ENCODE data around the gene MAP3K9.

Gene MAP3K9

DNA sequence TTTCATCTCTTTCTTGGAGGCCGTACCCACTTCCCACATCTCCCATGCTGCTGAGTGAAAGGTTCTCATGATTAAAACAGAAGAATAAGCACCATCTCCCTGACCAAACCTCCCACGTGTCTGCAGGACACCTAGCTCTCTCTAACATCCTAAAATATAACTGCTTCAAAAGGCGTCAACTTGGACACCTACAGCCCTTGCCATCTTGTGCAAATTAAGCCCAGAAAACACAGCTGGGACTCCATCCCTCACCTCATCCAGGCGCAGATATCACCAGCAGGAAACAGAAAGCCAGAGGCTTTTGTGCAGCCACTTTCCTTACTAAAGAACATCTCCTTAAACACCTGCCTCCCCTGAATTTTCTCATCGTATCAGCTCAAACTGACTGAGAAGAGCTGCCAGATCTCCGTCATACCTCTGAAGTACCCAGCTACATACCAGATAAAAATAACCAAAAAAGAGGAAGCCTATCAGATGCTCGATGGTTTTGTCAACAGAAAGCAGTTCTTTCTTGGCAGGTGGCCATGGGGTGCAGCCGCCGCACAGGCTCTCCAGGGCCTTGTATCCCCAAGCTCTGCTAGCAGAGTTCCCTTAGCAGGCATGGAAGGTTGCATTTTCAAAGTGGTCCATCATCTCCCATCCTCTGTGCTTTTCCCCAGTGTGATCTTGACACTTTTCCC, 28.8 kb downstream of the MAP3K9 start:
- peak; percentile 33 for DNase-seq

DNA sequence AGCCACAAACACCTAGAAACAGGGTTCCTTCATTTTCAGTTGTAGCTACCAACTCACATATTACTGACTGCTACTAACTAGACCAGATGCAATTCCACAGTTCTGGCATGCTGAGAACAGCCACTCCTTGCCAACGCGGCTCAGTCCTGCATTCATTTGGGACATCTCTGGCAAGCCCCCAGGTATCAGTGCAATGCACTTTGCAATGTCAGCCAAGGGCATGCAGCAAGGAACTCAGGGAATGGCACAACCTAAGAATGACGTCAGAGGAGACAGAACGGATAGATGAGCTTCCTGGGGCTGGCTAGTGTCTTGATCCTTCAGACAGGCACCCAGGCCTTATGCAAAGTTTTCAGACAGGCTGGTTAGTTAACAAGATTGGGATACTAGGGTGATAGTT, 29.6 kb downstream of the MAP3K9 start:
- DNase-seq = no peak

DNA sequence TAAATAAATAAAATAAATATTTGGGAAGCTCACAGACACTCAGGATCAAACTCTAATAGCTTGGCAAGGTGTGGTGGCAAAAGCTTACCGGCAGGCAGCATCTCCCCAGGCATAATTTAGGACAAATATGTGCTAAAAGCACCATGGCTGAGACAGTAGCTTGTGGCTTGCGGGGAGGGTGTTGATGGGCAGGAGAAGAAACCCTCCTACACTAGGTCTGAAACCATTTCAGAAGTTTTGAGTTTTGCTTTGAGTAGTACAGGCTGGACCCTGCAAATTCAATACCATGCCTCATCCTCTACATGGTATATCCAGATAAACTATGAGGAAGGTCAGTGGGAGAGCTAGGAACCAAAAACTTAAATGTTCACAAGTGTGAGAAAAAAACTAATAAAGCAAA, 33.1 kb downstream of the MAP3K9 start:
- DNase-seq = no peak

DNA sequence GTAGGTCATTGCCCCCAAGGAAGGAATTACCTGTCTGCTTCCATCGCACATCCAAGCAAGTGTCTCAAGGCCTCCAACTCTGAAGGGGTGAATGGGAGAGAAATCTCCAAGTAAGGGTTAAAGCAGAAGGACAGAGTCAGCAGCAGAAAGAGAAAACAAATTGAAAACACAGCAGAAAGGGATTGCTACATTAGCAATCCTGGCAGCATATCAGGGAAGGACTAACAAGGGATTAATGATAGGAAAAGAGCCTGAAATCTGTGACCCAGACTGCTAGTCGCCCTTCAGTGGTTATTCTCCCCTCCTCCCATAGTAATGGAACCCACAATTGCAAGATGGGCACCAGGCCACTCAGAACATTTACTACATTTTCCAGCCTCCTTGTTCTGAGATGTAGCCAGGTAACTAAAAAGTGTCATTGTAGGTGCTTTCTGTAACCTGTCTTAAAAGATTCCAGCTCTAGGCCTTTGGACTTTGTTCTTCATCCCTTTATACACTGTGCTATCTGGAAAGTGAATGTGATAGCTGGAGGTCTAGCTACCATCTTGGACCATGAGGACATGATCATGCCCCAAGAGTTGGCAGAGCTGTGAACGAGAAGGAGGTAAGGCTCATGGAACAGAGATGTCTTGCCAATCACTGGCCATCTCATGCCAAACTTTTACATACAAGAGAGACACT, 36.0 kb downstream of the MAP3K9 start:
- DNase-seq = no peak

DNA sequence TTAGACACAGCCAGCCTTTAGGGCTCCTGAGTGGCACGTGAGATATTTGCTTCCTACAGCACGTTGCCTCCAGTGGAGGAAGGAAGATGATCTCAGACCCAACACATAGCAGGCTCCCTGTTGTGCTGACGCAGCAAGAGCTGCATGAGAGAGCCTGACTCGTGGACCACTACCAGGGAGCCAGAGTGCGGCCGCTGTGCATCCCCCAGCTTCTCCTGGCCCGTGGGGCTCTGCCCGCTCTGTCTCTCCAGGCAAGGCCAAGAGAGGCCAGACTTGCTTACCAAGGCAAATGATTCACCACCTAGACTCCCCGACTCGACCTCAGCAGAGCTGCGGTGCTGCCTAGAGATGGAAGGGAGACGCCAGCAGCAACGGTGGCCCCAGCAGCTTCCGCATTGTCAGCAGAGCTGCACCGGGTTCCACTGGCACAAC, 37.5 kb downstream of the MAP3K9 start:
- DNase-seq = no peak

DNA sequence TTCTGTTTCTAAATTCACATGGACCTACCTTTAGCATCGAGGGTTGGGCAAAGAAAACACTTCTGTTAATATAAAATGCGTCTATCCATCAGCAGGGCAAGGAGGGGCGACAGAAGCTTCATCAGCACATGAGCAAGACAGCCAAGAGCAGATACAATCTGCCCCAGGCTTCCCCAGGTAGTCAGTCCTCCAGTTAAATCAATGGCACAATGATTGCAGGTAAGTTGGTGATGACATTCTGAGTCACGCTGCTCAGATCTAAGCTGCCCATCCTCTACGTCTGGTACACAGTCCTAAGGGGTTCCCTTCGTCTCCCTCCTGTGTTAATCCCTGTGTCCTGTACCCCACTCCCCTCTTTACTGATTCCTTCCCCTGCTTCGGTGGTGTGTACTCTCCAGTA, 38.8 kb downstream of the MAP3K9 start:
- no peak for DNase-seq

DNA sequence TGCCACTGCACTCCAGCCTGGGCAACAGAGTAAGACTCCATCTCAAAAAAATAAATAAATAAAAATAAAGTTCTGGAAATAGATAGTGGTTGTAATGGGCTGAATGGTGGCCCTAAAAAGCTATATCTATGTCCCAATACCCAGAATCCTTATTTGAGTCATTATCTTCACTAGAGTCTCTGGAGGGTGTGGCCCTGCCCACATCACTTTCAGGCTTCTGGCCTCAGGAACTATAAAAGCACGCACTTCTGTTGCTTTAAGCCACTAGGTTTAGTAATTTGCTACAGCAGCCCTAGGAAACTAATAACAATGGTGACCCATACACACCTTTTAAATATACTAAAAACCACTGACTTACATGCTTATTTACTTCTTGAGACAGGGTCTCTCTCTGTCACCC, 49.9 kb downstream of the MAP3K9 start:
- DNase-seq = no peak

DNA sequence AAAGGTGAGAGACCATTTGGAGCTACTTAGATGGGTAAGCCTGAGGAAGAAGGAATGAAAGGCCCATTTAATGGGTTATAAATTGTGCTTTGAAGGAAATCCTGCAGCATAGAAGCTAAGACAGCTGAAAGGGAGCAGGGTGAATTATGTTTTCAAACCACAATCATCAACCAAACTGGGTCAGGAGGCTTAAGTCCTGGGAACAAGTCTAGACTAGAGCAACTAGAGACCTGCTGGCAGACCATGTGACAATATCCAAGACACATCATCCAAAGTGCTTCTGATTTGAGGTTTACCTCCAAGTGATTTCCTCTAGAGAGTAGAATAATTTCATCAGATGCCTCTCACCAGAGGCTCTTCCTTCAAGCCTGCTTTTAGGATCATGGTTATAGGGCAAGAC, 53.7 kb downstream of the MAP3K9 start:
- no peak for DNase-seq

DNA sequence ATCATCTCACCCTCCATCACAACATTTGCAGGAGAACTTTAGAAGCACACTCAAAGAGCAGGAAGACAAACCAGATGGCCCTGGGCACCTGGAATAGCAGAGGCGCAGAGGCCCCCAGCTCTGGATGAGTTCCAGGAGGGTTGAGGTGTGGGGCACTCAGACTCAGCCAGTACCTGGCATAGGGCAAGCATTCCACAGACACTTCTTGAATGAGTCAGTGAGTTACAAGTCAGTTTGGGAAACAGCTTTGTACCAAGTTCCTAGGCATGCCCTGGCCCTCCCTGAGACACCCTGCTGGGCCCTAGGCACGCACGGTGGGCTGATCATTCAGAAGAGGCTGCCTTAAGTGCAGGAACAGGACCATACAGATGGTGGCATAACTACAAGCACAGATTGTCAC, 54.3 kb downstream of the MAP3K9 start:
- DNase-seq = no peak

DNA sequence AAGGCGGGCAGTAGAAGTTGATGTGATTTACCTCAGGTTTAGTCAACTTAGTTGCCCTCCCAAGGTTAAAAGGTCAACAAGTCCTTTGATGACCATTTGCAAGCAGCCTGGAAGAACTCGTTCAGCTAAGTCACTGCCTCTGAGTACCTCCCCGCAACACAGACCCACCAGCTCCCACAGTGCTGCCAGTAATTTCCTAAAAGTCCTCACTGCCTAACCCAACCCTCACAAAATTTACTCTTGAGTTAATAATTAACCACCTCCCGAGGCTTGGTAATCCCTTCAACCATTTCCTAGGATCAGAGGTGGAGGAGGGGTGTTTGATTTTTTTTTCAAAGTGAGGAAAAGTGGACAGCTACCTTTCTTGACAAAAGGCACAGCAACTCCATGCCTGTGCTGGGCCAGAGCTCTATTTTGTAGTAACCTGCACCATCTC, 55.8 kb downstream of the MAP3K9 start:
- no peak for DNase-seq

DNA sequence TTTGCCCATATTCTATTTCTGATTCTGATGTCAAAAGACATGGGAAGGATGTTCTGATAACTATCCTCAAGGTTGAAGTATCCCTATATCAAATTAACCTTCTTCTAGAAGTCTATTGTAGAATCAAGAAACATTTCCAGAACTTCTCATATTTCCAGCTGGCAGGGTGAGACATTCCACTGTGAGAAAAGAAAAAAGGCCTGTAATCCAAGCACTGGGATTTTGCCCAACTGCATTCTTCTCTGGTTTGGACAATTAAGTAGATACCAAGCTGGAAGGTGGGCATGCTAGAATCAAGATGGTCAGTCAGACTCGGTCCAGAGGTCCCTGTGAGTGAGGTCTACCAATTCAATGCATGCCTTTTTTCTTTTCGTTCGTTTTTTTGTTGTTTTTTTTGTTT, 60.9 kb downstream of the MAP3K9 start:
- no peak for DNase-seq

DNA sequence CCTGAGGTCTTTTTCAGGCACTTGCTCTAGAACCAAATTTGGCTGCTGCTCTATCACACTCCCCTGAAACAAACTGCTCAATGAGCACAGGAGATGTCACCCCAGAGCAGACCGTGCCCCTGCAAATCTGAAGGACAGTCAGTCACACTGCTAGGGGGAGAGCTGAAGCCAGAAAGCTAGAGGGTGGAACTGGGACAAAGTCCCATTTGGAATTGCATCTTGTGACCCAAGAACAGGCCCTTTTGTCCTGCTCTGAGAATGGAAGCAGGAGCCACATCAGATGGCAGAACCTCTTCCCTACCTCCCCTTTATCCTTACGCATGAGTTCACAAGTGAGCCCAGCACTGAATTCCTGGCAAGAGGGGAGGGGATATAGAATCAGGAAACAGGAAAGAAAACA, 64.7 kb downstream of the MAP3K9 start:
- DNase-seq = no peak

DNA sequence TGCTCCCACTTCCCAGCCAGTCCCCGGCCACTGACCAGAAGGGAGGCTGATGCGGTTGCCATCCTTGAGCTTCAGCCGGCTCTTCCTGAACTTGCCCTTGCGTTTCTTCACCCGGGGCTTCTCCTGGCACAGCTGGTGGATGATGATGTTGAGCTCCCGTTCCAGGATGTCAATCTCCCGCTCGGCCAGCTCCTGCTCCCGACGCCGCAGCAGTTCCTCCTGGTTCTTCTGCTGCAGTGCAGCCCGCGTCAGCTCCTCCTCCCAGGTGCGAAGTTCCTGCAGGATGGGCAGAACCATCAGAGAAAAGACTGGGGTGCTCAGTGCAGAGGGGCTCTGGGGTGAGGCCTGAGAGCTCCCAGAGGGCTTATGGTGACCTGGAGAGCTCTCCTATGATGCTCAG, 67.0 kb downstream of the MAP3K9 start:
- no peak for DNase-seq

DNA sequence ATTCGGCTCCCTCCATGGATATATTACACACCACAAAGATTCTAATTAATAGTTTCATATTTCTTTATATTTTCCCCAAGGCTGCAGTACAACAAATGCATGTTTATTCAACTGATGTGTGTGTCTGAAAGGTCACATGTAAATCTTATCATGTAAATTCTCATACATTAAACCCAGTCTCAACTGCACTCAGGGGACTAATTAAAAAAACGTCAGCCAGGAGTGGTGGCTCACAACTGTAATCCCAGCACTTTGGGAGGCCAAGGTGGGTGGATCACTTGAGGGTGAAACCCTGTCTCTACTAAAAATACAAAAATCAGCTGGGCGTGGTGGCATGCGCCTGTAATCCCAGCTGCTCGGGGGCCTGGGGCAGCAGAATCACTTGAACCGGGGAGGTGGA, 67.8 kb downstream of the MAP3K9 start:
- no peak for DNase-seq

DNA sequence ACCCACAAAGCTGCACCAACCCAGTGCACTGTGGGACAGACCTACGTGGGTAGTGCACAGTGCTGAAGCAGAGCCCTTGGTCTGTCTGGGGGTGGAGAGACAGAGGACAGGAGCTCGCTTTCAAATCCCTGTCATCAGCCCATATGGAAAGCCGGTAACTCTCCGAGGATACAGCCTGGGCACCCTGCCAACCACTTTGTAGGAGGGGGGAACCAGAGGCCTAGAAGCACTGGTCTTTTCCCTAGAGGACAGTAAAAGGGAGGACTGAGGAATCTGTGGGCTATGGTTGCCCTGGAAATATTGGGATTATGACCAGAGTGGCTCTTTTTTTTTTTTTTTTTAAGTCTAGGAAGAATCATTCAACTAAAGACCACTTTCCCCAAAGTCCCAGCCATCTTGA, 74.3 kb downstream of the MAP3K9 start:
- DNase-seq = no peak

DNA sequence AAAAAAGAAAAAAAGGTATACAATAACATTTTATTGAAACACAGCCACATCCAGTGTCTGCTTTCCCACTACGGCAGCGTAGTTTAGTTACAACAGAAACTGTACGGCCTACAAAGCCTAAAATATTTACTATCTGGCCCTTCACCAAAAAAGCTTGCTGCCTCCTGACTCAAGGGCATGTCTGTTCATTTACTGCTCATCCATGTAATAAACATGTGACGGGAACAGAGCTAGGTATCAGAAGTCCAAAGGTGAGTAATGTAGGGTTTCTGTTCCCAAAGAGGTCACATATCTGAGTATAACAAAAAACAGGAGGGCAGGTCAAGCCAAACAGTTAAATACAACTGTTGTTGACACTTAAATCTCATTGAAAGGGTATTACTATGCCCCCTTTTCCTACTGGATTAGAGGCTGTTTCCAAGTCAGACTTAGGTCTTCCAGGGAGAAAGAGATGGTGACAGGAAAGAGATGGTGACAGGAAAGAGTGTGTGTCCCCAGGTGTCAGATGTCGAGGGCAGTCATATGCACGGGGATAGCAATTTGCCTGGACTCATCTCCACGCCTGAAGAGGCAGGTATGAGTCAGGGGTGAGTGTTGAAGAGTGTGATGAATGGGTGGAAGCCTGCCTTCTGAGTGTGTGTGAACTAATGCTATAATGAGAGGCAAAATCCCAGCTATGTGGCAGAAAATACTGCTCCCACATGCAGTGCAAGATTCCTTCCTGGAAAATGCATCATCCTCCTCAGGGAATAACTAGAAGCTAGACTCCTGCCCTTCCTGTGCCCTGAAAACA, 77.7 kb downstream of the MAP3K9 start:
- DNase-seq = no peak

DNA sequence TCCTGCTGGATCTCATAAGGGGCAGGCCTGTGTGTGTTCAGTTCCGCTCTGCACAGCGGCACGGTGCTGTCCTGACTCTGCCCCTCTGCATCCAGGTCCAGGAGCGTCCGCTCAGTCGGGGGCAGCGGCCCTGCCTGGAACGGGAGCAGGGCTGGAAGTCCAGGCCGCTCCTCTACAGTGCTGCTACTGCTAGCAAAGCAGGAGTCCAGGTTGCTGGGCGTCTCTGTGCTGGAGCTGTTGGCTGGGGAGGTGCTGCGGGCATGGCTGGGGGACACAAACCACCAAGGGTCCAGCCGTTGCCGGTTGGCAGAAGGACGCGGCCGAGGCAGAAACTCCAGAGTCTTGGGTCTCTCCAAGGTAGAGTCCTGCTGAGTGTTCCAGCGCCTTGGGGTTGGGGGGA, 78.9 kb downstream of the MAP3K9 start:
- DNase-seq = no peak

DNA sequence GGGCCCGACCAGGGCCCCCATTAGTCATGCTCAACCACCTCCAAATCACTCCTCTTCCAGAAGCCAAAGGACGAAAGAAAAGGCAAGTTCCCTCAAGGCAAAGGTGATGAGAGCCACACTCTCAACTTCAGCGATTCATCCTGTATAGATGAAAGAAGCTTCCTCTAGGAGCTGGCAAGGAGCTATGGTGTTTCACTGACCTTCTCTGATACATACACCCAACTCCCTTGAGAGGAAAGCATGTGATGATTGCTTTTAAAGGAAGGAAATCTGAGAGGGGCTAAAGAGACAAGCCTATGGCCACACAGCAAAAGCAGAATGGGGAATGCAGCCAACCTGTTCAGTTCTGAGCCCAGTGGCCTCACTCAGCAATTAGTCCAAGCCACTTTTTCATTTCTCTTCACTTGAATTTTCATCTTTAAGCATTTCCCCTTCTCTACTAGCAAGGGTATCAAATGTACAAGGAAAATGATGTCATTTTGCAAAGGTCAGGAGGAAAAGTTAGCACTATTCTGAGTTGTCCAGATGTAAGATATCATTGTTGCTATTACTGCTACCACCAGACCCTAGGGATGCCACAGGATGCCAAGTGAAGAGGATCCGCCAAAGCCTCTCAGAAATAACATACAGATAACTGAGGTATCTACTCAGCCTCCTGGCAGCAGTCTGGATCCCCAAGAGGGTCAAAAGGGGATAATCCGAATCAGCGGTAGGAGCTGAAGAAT, 82.5 kb downstream of the MAP3K9 start:
- no peak for DNase-seq

DNA sequence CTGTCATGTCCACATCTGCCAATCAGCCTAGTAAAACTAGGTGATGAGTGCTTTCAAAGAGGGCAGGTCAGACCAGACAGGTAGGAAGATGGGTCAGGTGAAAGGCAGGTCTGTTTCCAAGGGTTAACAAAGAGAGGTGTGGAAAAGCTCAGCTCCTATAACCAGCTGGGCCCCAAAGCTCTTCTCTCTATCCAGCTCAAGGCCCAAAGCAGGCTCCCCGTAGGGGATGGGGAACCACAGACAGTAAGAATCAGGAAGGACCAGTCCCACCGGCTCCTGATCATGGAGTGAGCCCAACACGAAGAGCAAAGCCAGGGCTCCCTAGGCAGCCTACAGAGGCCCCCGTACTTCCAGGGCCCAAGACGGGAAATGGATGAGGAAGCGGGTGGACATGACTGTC, 84.4 kb downstream of the MAP3K9 start:
- DNase-seq = no peak

DNA sequence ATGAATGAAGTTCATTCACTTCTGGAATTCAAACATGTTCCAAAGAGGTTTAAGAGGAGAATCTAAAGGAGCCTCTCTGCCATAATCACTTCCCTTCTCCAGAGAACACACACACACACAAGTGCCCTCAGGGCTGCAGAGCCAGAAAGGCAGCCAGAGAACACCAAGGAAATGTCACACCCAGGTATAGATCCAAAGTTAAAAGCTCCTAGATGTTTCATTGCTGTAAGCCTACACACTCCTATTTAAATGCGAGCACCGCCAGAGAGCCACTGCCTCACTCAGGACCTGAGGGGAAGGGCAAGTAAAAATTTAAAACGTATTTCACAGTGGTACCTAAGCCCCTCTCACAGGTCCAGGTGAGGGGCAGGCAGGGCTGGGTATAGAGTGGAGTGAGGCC, 85.2 kb downstream of the MAP3K9 start:
- no peak for DNase-seq

DNA sequence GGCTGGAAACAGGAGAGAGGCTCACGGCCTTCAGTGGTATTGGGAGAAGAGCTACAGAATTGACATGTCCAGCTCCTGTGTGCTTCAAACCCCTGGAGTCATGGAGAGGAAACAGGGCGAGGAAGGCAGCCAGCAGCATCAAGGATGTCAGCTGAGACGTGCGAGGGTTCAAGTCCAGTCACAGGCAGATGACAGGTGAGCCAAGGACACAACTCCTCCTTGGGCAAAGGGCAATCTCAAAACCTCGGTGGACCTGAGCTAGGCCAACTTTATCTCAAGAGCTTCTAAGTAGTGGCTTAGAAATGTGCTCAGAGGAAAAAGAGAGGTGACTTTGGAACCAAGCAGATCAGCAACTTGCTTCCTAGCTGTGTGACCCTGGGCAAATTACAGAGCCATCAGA, 86.0 kb downstream of the MAP3K9 start:
- no peak for DNase-seq

DNA sequence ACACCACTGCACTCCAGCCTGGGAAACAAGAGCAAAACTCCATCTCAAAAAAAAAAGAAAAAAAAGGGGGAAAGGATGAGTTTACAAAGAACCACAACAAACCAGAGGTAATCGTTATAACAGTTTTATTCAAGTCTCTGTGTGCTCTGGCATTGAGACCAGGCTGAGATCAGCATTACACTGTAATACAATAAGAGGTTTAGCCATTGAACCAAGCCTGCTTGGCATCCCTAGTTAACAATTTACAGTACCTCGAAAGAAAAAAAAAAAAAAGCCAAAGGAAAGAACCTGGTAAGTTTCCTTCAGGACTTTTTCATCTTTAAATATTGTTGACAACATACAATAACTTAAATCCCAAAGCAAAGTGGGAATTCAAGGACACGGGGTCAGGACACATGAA, 86.9 kb downstream of the MAP3K9 start:
- DNase-seq = no peak

DNA sequence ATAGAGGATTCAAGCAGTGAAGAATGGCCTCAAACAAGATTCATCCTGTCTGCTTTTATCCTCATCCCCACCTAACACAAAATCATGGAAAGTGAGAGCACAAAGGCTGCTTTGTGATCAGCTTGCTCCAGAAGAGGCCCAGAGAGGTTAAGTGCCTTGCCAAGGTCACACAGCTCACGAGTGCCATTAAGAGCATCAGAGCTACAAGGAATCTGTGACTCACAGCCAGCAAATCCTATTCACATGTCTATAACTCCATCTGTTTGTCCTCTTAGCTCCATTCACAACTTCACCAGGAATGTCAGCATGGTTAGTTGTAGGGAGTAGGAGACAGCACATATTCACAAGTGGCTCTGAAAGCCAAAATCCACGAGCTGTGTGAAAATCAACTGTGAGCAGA, 87.8 kb downstream of the MAP3K9 start:
- no peak for DNase-seq

Data from suppressor macrophage treated with lipopolysaccharide for 4 hours (primary cell).